ENCODE measurements around the gene AP2A2.

The AP2A2 gene

DNA sequence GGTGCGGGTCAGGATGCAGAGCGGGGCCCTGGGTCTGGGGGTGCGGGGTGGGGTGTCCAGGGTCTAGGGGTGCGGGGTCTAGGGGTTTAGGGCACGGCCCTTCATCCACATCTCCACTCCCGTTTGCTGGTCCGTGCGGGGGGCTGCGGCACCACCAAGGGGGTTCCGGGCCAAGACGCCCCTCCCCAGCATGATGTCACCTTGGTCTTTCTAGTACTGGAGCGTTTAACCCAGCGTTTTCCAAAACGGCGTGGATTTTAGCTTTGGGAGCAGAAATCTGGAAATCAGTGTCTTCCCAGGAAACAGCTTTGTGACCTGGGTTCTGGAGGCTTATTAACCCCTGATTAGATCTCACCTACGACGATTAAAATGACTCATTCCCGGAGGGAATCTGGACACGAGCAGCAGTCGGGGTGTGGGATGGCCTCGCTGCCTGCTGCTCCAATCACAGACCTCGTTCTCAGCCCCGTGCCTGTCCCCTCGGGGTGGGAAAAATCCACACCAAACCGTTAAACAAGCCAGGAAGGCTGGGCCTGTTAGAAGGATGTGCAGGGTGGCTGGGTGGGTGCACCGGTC, 759 bp downstream of the AP2A2 start:
- DNase-seq = no peak

DNA sequence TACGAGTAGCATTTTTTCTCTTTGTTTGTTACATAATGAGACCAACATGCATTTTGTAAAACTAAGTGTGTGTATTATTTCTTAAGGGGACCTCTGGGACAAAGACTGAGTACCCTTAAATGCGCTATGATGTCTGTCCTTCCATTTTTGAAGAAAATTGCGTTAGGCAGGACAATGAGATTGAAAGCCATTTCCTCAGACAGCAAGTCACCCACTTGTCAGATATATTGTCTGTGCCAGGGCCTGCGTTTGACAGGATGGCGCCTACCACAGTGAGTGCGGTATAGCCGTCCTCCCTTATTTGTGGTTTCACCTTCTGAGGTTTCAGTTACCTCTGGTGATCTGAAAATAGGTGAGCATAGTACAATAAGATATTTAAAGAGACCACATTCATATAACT, 2.2 kb downstream of the AP2A2 start:
- DNase-seq = no peak

DNA sequence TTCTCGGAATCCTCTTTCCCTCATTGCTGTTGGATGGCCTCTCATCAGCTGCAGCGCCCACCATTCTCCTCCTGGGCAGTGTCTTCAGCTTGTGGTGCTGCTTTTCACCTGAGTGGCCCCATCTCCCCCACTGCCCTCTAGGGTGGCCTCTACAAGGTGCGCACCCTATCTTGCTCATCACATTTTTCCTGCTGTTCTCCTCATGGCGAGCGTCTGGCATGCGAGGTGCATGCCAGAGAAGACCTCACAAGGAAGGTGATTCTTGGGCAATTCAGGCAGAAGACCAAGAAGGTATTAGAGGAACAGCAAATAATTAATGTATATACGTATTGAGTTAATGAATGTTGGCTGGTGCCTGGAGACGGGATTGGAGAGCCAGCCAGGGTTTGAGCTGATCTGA, 3.1 kb downstream of the AP2A2 start:
- DNase-seq = no peak

DNA sequence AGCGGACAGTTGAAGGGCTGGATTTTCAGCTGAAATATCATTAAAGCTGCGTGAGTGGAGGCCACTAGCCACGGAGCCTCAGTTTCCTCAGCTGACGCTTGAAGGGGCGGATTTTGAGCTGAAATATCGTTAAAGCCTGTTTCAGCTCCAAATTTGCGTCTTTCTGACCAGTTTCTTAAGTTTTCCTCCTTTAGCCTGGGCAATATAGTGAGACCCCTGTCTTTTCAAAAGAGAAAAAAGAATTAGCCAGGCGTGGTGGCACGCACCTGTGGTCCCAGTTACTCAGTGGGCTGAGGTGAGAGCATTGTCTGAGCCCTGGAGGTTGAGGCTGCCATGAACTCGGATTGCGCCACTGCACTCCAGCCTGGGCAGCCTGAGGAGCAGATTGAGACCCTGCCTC, 3.7 kb downstream of the AP2A2 start:
- no peak for DNase-seq

DNA sequence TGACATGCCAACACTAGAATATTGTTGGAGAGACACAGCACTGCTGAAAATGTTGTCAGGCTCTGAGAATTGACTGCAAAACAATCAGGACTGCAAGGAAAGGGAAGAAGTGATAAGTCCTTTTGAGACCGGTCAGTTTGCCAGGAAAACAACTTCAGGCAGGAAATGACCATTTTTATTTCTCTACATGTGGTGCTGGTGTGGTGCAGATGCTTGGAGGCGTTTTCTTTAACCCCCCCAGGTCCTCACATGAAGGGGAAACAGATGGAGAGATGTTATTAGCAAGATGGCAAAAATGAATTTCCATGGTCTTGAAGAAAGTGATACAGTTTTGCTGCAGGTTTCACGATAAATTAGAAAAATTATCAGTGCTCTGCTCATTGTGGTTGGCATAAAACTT, 5.7 kb downstream of the AP2A2 start:
- no peak for DNase-seq

DNA sequence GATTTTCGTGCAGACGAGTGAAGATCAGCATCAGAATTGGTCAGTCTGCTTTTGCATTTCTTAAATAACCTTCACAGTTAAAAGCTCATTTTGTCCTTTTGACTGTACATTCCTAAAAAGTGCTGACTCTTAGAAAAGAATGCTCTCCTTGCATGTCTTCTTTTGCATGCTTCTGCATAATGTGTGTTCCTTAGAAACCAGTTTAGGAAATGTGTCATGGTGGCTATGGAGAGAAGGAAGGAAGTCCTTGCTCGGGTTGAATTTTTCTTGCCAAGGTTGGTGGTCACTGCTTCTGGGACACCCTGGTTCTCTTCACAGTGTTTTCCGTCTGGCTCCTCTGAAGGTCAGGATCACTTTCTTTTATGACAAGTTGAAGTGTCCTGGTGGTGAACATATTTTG, 6.8 kb downstream of the AP2A2 start:
- no peak for DNase-seq

DNA sequence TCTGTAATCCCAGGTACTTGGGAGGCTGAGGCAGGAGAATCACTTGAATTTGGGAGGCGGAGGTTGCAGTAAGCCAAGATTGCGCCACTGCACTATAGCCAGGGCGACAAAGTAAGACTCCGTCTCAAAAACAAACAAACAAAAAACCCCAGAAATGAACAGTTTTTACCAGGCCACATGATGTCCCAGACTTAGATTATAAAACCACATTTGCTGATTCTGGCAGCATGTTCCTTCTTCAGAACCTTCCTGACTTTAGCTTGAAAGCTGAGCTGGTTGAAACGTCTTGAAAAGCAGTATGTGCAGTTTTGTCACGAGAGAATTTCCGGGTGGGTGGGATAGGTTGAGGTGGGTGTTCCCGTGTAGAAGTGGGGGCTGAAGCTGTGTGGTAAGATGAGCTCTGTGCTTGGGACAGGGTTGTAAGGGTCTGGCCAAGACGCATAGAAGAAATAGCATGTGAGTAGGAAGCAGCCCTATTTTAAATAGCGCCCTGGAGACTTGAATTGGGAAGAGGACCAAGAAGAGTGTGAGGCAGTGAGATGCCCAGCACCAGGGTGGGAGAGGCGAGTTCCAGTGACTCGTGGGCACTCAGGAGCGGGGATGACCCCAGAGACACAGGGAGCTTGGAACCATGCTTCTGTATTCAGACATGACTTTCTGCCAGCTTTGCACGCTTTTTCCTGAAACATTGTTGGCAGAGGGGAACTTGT, 7.6 kb downstream of the AP2A2 start:
- DNase-seq = no peak

DNA sequence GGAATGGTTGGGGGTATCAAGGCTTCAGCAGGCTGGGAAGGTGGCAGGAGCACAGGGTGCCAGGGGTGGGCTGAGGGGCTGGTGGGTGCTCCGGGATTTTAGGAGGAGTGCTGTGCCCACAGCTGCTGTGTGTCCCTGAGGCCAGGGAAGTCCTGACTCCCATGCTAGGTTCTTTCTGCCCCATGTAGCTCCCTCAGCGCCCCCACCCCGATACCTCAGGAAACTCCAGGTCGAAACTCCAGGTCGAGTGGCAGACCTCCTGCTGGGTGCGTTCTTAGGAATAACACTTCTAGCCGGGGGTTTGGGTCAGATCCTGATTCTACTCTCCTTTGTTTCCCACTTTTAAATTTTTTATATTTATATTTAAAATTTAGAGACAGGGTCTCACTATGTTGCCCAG, 8.3 kb downstream of the AP2A2 start:
- DNase-seq = no peak

DNA sequence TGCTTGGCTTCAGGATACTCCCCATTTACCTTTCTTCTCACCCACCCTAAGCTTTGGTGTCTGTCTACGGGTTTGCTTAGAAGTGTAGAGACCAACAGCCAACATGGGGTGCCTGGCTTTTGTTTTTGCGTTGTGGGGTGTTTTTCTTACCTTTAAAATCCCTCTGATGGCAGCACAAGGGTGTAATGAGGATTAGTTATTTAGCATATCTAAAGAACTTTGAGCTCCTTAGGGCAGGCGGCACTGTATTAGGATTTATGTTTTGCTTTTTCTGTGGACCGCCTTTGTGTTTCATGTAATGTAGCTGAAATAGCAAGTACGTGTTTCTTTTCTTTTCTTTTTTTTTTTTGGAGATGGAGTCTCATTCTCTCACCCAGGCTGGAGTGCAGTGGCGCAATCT, 8.9 kb downstream of the AP2A2 start:
- no peak for DNase-seq

DNA sequence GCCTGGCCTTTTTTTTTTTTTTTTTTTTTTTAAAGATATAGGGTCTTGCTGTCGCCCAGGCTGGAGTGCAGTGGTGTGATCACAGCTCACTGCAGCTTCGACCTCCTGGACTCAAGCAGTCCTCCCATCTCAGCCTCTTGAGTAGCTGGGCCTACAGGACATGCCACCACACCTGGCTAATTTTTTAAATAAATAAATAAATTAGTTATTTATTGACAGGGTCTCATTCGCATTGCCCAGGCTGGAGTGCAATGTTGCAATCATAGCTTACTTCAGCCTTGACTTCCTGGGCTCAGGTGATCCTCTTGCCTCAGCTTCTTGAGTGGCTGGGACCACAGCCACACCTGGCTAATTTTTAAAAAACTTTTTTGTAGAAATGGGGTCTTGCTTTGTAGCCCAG, 10.5 kb downstream of the AP2A2 start:
- no peak for DNase-seq

DNA sequence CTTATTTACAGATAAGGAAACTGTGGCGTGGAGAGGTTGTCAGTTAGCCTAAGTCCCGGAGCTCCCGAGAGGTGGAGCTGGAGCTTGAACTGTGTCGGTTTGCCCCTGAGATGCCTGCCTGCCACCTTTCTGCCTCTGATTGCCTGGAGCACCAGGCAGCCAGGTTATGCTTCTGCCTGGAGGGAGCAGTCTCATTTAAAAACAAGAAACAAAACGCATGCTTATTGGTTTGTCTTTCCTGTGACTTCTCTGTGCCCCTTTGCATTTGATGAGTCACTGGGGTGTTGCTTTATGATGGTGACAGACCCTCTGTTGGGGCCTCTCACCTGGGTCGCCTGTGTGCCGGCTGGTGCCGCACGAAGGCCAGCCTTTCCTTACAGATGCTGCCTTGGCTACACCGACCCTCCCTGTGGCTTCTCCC, 12.2 kb downstream of the AP2A2 start:
- DNase-seq = no peak

DNA sequence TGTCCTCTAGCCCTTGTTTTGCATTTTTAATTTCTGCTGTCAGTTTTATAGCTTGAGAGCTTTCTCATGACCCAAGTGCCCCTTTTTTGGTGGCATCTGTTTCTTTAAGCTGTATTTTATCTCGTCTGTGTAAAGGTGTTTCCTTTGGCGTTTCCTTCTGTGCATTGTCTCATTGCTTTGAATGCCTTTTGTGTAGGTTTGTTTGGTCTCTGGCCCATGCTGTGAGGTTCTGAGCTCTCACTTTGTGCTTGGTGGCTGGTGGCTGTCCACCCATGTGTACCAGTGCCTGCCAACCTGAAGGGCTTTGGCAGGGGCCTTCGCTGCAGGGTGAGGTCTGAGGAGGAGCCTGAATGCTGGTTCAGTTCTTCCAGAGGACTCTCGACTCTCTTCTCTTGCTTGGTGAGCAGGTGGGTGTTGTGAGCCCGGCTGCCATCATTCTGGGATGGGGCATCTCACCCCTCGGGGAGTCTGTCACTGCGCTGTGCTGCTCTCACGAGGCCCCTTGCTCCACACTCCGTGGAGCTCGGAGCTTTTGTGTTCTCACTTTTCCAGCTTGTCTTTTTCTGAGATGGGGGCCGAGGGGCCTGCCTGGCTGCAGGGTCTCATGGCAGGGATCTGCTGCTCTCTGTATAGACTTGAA, 14.9 kb downstream of the AP2A2 start:
- DNase-seq = no peak

DNA sequence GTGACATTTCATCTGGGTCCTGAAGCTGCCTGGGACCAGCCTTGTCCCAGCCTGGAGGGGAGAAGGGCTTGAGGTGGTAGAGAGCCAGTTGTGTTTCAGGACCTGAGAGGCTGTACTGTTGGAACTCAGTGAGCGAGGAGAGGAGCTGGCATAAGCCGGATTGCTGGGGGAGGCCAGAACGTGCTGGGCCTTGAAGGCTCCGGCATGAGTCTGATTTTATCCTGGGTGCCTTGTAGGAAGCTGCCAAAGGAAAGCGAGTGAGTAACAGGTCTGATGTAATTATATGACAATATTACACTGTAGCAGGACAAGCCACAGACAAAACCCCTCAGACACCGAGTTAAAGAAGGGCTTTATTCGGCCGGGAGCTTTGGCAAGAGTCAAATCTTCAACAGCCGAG, 17.2 kb downstream of the AP2A2 start:
- no peak for DNase-seq

DNA sequence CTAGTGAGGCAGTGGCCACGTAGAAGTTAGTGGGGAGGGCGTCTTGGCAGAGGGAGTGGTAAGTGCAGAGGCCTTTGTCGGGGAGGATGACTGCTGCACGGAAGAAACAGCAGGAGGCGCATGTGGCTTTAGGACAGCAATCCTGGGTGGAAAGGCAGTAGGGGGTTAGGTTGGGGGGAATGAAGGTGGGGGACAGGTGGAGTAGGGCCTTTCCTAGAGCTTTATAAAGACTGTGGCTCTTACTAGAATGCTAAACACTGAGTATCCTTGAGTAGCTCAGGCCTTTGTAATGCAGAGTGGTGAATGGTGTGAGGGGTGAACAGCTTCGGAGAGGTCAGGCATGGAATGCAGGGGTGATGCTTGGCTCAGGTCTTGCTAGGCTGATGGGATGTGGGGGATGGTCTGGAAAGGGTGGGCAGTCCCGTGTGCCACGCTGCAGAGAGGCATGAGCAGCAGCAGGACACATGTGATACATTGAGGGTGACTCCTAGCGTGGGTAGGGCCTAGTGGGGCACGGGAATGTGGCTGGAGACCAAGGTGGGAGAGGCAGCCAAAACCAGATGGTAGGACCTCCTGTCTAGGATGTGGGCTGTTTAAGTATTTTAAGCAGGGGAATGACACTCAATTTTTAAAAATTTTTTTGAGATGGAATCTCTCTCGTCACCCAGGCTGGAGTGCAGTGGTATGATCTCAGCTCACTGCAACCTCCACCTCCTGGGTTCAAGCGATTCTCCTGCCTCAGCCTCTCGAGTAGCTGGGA, 19.2 kb downstream of the AP2A2 start:
- DNase-seq = no peak

DNA sequence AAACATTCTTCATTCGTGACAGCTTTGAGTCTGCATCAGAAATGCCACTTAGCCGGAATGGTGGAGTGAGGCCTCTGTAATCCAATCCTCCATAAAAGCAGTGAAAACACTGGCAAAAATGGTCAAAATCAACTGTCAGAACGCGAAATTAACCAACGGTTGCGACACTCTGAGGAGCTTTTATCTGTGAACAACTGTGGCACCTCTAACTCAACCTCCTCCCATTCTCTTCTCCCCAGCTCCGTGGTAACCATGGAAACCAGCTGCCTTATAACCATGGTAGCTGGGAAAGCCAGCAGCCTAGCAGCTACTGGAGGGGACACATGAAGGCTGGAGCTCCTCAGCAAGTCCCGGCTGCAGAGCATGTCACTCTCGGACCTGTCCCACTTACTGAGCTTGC, 20.3 kb downstream of the AP2A2 start:
- DNase-seq = no peak

DNA sequence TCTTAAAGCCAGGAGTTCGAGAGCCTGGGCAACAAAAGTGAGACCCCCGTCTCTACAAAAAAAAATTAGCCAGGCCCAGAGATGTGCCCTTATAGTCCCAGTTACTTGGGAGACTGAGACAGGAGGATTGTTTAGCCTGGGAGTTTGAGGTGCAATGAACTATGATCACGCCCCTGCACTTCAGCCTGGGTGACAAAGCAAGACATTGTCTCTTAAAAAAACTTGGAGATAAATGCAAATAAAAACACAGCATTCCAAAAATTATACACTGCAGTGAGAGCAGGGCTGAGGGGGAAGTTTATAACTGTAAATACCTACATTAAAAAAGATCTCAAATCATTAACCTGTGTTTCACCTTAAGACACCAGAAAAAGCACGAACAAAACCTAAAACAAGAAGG, 22.1 kb downstream of the AP2A2 start:
- no peak for DNase-seq

DNA sequence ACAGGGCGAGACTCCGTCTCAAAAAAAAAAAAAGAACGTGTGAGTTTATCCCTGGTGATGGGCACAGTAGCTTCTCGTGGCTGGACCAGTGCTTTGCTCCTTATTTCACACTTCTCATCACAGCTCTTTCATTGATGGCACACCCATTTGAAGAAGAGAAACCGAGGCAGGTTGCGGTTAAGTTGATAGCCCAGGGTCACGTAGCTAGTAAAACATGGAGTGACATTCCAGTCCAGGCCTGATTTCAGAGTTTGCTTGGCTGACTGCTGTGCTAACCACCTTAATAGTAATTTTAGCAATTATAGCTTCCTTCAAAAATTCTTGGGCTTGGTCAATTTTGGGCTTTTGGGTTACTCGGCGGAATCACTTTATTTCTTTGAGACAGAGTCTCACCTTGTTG, 25.8 kb downstream of the AP2A2 start:
- no peak for DNase-seq

DNA sequence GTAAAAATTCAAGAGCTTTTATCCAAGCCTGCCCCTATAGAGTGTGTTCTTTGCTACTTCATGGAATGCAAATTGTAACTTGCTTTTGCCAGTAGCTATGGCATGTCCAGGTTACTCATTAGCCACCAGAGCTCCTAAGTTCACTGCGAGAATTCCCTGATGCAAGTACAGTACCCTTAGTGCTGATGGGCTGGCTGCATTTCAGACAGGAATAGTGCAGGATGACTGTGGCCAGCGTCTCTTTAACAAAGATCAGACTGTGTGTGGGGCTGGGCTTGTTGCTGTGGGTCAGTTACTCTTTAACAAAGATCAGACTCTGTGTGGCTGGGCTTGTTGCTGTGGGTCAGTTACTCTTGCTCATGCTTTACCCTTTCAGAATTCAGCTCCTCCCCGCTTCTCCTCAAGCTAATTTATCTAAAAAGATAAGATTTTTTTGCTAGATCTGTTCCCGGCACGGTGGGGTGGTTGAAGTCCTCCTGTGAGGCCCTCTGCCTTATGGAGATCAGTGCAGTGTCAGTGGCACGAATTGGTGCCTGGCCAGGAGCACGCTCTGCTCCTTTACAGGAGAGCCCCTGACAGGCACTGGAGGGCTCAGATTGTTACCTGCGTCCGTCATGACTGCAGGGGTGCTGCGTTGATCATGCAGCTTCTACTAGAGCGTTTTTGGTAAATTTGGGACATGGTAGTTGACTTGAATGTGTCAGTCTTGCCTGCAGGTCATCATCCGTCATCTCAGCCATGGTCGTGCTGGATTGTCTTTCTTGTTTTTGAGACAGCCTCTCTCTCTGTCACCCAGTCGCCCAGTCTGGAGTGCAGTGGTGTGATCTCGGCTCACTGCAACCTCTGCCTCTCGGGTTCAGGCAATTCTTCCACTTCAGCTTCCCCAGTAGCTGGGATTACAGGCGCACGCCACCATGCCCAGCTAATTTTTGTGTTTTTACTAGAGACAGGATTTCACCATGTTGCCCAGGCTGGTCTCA, 27.0 kb downstream of the AP2A2 start:
- DNase-seq = no peak

DNA sequence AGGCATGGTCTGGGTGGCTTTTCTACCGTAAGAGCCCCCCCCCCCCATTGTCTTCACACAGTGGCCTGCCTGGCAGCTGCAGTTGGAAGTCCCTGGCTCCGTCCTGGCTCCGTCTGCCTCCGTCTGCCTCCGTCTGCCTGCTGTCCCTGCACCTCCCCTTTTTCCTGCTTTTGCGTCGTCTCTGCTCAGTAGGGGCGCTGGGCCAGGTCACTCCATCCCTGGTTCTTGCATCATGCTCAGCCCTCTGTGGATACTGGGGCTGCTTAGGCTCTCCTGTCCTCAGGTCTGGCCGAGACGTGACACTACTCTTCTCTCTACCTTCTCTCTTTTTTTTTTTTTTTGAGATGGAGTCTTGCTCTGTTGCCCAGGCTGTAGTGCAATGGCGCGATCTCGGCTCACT, 27.8 kb downstream of the AP2A2 start:
- DNase-seq = no peak

DNA sequence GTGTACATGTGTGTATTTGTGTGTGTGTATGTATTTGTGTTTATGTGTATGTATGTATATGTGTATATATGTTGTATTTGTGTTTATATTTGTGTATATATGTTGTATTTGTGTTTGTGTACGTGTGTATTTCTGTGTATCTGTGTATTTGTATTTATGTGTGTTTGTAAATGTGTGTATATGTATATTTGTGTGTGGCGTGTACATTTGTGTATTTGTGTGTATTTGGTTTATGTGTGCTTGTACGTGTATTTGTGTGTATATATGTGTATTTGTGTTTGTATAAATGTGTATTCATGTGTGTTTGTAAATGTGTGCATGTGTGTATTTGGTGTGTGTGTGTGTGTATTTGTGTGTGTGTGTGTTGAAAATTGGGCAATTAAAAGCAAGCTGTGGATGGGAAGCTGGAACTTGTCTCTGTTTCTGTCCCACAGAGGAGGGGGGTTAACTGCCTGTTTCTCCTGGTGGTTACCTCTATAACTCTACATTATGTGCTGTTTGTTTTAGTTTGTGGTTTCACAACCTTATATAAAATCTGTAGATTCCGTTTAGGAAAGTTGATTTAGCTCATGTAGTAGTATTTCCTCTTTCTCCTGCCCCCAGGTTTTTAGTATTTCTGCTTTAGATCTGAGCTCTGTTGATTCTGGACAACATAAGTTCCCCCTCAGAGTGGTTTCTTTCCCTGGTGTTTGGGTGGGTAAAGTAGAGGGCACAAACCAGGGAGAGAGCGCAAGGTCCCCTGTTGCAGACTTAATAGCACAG, 28.9 kb downstream of the AP2A2 start:
- no peak for DNase-seq

DNA sequence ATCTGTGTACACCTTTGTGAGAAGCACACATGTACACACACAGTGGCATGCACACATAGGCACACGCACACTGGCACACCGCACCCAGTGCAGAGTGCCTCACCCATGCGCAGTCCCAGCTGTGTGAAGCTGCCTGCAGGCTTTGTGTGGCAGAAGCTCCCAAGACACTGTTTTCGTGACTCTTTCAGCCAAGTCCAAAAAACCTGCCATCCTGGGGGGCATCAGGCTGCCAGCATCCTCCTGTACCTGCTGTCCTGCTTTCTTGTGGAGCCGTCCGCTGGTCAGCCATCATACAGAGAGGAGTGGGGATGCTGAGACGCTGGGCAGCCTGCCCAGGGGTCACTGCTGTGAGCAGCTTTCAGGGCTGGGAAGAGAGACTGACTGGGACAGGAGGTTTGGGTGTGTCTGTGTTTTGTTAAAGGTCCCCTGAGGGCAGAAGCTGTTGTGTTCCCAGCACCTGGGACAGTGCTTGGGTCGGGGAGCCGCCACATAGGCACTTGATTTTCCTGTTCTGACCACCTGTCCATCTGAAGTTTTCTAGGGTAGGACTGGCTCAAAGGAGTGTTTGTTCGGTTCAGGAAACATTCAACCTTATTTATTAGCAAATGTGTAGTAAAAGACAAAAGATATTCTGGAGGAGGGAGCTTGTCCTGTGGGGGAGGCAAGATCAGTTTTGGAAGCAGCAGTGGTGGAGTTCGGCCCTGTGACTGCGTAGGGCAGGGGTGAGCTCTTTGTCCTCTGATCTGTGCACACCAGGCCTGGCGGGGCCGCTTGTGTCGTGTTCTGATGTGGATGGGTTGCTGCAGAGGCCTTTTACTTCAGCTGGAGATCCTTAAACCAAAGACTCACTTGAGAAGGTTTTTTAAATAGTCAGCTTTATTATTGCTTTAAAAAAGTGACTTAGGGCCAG, 29.7 kb downstream of the AP2A2 start:
- DNase-seq = peak; percentile 30

Data from DMS153 (cell line).